ENCODE results near the gene FBXL22. TPM values are rescaled to one million over a fixed set of nuclear protein-coding genes. Genes with fewer than 3 reads are reported as not detected.
A peak's percentile ranks its signal among the peaks of the same experiment; 100 is the strongest.

The FBXL22 gene
- total and polyA plus RNA-seq, 2 experiments from 2014 or later: 0.26 TPM; not detected in 1

DNA sequence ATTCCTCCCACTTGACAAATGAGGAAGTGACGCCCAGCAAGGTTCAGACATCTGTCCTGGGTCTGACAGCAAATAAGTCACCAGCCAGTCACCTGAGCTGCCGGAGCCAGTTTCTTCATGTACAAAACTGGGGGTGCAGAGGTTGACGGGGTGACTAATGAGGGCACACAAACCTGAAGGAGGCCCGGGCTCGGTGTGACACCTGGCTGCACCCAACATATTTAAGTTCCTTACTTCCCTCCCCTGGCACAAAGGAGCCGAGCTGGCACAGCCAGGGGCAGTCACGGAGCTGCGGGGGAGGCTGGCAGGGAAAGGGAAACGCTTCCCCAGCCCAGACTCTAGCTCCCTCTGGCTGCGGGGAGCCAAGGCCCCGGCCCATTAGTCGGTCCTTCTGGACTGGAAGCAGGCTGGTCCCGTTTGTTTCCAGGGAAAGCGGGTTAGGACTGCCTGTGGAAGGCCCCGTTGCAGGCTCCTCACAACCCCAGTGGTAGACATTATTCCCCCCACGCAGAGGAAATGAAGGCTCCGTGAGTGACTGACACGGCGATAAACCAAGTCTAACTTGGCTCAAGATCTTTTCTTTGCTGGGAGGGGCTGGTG lies 2.3 kb downstream of the FBXL22 start:
- peaks cover 38% of the 10 kb centered on the region for H3K27me3 Mint-ChIP-seq (ENCODE audit: insufficient read depth, low read depth, poor library complexity)
- H3K4me2 ChIP-seq: peak overlapping the region; percentile 96
- TF ChIP-seq, protein P1, sequence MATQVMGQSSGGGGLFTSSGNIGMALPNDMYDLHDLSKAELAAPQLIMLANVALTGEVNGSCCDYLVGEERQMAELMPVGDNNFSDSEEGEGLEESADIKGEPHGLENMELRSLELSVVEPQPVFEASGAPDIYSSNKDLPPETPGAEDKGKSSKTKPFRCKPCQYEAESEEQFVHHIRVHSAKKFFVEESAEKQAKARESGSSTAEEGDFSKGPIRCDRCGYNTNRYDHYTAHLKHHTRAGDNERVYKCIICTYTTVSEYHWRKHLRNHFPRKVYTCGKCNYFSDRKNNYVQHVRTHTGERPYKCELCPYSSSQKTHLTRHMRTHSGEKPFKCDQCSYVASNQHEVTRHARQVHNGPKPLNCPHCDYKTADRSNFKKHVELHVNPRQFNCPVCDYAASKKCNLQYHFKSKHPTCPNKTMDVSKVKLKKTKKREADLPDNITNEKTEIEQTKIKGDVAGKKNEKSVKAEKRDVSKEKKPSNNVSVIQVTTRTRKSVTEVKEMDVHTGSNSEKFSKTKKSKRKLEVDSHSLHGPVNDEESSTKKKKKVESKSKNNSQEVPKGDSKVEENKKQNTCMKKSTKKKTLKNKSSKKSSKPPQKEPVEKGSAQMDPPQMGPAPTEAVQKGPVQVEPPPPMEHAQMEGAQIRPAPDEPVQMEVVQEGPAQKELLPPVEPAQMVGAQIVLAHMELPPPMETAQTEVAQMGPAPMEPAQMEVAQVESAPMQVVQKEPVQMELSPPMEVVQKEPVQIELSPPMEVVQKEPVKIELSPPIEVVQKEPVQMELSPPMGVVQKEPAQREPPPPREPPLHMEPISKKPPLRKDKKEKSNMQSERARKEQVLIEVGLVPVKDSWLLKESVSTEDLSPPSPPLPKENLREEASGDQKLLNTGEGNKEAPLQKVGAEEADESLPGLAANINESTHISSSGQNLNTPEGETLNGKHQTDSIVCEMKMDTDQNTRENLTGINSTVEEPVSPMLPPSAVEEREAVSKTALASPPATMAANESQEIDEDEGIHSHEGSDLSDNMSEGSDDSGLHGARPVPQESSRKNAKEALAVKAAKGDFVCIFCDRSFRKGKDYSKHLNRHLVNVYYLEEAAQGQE (IDR thresholded peaks at IDR 0.05; ENCODE audit: unreplicated experiment): no peak
- TF ChIP-seq ZNF331 (CRISPR knock-in tag; IDR thresholded peaks at IDR 0.05; ENCODE audit: low read depth): no peak
- TF ChIP-seq, protein P2, sequence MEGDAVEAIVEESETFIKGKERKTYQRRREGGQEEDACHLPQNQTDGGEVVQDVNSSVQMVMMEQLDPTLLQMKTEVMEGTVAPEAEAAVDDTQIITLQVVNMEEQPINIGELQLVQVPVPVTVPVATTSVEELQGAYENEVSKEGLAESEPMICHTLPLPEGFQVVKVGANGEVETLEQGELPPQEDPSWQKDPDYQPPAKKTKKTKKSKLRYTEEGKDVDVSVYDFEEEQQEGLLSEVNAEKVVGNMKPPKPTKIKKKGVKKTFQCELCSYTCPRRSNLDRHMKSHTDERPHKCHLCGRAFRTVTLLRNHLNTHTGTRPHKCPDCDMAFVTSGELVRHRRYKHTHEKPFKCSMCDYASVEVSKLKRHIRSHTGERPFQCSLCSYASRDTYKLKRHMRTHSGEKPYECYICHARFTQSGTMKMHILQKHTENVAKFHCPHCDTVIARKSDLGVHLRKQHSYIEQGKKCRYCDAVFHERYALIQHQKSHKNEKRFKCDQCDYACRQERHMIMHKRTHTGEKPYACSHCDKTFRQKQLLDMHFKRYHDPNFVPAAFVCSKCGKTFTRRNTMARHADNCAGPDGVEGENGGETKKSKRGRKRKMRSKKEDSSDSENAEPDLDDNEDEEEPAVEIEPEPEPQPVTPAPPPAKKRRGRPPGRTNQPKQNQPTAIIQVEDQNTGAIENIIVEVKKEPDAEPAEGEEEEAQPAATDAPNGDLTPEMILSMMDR (conservative IDR thresholded peaks at IDR 0.05; ENCODE audit: low read depth in 2 of 2): peak; percentile 56 to 88
- no peak for TF ChIP-seq CREB1 (CRISPR knock-in tag; IDR thresholded peaks at IDR 0.05; ENCODE audit: low read depth)
- H3K9me2 ChIP-seq (ENCODE audit: insufficient read depth): no peaks in the 10 kb centered on the region
- peaks cover 21% of the 10 kb centered on the region for H3K4me1 ChIP-seq (ENCODE audit: insufficient read depth)
- peaks cover 46% of the 10 kb centered on the region for H3K27me3 ChIP-seq (ENCODE audit: insufficient read depth)
- no peaks in the 10 kb centered on the region for H3K79me2 ChIP-seq (replicated peaks; ENCODE audit: insufficient read depth)
- peak overlapping the region; percentile 97 for H2AFZ ChIP-seq
- H3K27ac ChIP-seq (ENCODE audit: low read depth): no peak overlapping the region
- H3K36me3 ChIP-seq (ENCODE audit: insufficient read depth): no peaks in the 10 kb centered on the region
- peaks cover 9% of the 10 kb centered on the region; the same call in 1 of the 2 replicates for H3F3A ChIP-seq (replicated peaks; ENCODE audit: low read depth)
- peak overlapping the region; percentile 68 for H3K4me3 Mint-ChIP-seq
- no peaks in the 10 kb centered on the region for H3K36me3 Mint-ChIP-seq (ENCODE audit: low read depth)
- peak; percentile 73 for DNase-seq (ENCODE audit: low spot score)
- H3K9me3 Mint-ChIP-seq: no peaks in the 10 kb centered on the region
- no peak overlapping the region for H3K27ac Mint-ChIP-seq
- H3K4me1 Mint-ChIP-seq: peaks cover 42% of the 10 kb centered on the region
- H3K4me3 ChIP-seq: peak overlapping the region; percentile 77; the same call in 1 of the 2 replicates
- H4K20me1 ChIP-seq (replicated peaks; ENCODE audit: insufficient read depth): no peaks in the 10 kb centered on the region
- ATAC-seq: peak; percentile 45

DNA sequence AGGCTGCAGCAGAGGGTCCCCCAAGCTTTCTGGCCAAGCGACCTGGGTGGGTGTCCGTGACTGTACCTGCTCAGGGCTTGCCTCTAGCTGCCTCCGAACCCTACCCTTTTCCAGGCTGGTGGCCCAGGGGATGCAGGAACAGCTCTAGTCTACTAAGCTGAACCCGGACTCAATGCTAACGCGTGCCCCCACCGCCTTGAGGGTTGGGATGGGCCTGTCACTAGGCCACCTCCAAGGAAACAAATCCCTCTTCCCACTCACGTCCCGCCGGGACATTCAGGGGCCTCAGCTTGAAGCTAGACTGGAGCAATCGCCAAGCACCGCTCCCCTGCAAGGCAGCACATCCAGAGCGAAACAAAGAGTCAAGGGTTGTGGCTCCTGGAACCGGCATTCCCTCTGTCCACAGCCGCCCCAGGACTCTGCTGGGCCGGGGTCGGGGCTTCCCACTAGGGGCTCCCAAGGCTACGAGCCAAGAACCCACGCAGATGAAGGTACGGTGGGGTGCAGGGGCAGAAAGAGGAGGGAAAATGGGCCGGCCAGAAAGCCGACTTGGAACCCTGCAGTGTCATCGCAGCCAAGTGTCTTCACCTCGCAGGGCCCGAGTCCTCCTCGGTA lies 2.9 kb downstream of the FBXL22 start:
- peak overlapping the region; percentile 97 for H2AFZ ChIP-seq

More for the DNA sequence above, 2.9 kb downstream of the FBXL22 start:
- ATAC-seq (peak; percentile 46), DNase-seq (ENCODE audit: low spot score) (peak; percentile 49)
- Histone ChIP-seq H3K27me3 (ENCODE audit: insufficient read depth) (peaks cover 46% of the 10 kb centered on the region), H4K20me1 (replicated peaks; ENCODE audit: insufficient read depth) (no peaks in the 10 kb centered on the region), H3K27ac (ENCODE audit: low read depth) (no peak overlapping the region), H3F3A (replicated peaks; ENCODE audit: low read depth) (peaks cover 9% of the 10 kb centered on the region; the same call in 1 of the 2 replicates), H3K4me1 (ENCODE audit: insufficient read depth) (peaks cover 15% of the 10 kb centered on the region), H3K36me3 (ENCODE audit: insufficient read depth) (no peaks in the 10 kb centered on the region), H3K79me2 (replicated peaks; ENCODE audit: insufficient read depth) (no peaks in the 10 kb centered on the region), H3K9me2 (ENCODE audit: insufficient read depth) (no peaks in the 10 kb centered on the region), H3K4me2 (peak overlapping the region; percentile 96), H3K4me3 (peak overlapping the region; percentile 77)
- Mint-ChIP-seq H3K36me3 (ENCODE audit: low read depth) (no peaks in the 10 kb centered on the region), H3K9me3 (no peaks in the 10 kb centered on the region), H3K4me1 (peaks cover 36% of the 10 kb centered on the region), H3K27ac (no peak overlapping the region), H3K27me3 (ENCODE audit: insufficient read depth, low read depth, poor library complexity) (peaks cover 40% of the 10 kb centered on the region), H3K4me3 (peak overlapping the region; percentile 68)
- no peak for TF ChIP-seq JUNB (IDR thresholded peaks at IDR 0.05; ENCODE audit: unreplicated experiment)
- no peak for TF ChIP-seq ZNF114 (CRISPR knock-in tag; IDR thresholded peaks at IDR 0.05)
- TF ChIP-seq, protein P3, sequence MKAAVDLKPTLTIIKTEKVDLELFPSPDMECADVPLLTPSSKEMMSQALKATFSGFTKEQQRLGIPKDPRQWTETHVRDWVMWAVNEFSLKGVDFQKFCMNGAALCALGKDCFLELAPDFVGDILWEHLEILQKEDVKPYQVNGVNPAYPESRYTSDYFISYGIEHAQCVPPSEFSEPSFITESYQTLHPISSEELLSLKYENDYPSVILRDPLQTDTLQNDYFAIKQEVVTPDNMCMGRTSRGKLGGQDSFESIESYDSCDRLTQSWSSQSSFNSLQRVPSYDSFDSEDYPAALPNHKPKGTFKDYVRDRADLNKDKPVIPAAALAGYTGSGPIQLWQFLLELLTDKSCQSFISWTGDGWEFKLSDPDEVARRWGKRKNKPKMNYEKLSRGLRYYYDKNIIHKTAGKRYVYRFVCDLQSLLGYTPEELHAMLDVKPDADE (IDR thresholded peaks at IDR 0.05): no peak
- TF ChIP-seq, protein P2 (conservative IDR thresholded peaks at IDR 0.05; ENCODE audit: low read depth in 2 of 2): no peak
- peak; percentile 2 for TF ChIP-seq EZH2 (IDR thresholded peaks at IDR 0.05; ENCODE audit: low read depth, unreplicated experiment)
- TF ChIP-seq, protein P1 (IDR thresholded peaks at IDR 0.05; ENCODE audit: unreplicated experiment): no peak
- TF ChIP-seq CREB1 (CRISPR knock-in tag; IDR thresholded peaks at IDR 0.05; ENCODE audit: low read depth): no peak
- TF ChIP-seq EZH2phosphoT487 (IDR thresholded peaks at IDR 0.05; ENCODE audit: unreplicated experiment): no peak

All from GM23338 (cell line).